Activated naive CD4-positive, alpha-beta T cell treated with anti-CD3 and anti-CD28 coated beads for 36 hours (primary cell): ENCODE measurements around the gene SPATA6L. TPM values are rescaled to one million over a fixed set of nuclear protein-coding genes. Genes with fewer than 3 reads are reported as not detected.

Experiments used
- CTCF ChIA-PET: fragments of 350-600 bp; sonication (Branson Sonifier 250); formaldehyde crosslinking; loops from one replicate; lab custom pipeline; 2021; ENCODE audit warnings: antibody characterized with exemption; lab: Charles Lee
- DNase-seq: peaks from one replicate; pipeline ENCODE4 v3.0.0-alpha.2; 2020
- H3K27ac Mint-ChIP-seq: one replicate; pipeline ENCODE4 v1.8.0; 2021; ENCODE audit warnings: mild to moderate bottlenecking, mixed read lengths
- H3K27me3 Mint-ChIP-seq: one replicate; pipeline ENCODE4 v1.8.0; 2021; ENCODE audit warnings: low read depth, mixed read lengths
- H3K36me3 Mint-ChIP-seq: one replicate; pipeline ENCODE4 v1.8.0; 2021; ENCODE audit warnings: low read depth, mixed read lengths
- H3K4me1 Mint-ChIP-seq: one replicate; pipeline ENCODE4 v1.8.0; 2021; ENCODE audit warnings: low read depth, mixed read lengths
- H3K4me3 Mint-ChIP-seq: one replicate; pipeline ENCODE4 v1.8.0; 2021; ENCODE audit warnings: mild to moderate bottlenecking, moderate library complexity, mixed read lengths
- H3K9me3 Mint-ChIP-seq: one replicate; pipeline ENCODE4 v1.8.0; 2021; ENCODE audit warnings: mixed read lengths
- intact Hi-C: fragments of 100-400 bp; cut with micrococcal nuclease; formaldehyde crosslinking; loops from one replicate; pipeline ENCODE4 v1.15.1; 2023
- total RNA-seq, 2 experiments: library from RNA; stranded (reverse); gene quantifications; one replicate each; pipeline ENCODE4 v1.2.3, GENCODE V29; 2021

The SPATA6L gene
- total RNA-seq, 2 experiments from 2014 or later: 0.91 to 1.4 TPM

- no peaks in the 10 kb centered on the region for H3K27me3 Mint-ChIP-seq
- CTCF ChIA-PET: no interaction called here
- intact Hi-C loops: no loop called here
- H3K36me3 Mint-ChIP-seq: no peaks in the 10 kb centered on the region
- H3K4me3 Mint-ChIP-seq: no peak overlapping the region
- H3K4me1 Mint-ChIP-seq: peaks cover 30% of the 10 kb centered on the region
- no peaks in the 10 kb centered on the region for H3K9me3 Mint-ChIP-seq
- no peak overlapping the region for H3K27ac Mint-ChIP-seq
- no peak for DNase-seq
These were observed 71.7 kb downstream of the SPATA6L start for GRCh38 chr9:4594545-4594944.

- CTCF ChIA-PET: interaction anchor here (1.2 to 1.7 kb wide), 2 partner anchors 12 to 166 kb away, joined by 3 to 6 read pairs; no protein-coding TSS in a partner anchor
- no peak for DNase-seq
- no peak overlapping the region for H3K27ac Mint-ChIP-seq
- peaks cover 28% of the 10 kb centered on the region for H3K4me1 Mint-ChIP-seq
- intact Hi-C loops: no loop called here
- no peak overlapping the region for H3K4me3 Mint-ChIP-seq
- no peaks in the 10 kb centered on the region for H3K36me3 Mint-ChIP-seq
- H3K9me3 Mint-ChIP-seq: no peaks in the 10 kb centered on the region
- no peaks in the 10 kb centered on the region for H3K27me3 Mint-ChIP-seq
These were observed 73.4 kb downstream of the SPATA6L start for GRCh38 chr9:4592886-4593285.

GRCh38 chr9:4592295-4592694 lies 74.0 kb downstream of the SPATA6L start:
- CTCF ChIA-PET: interaction anchor here (1.7 kb wide), 1 partner anchor 13 kb away, joined by 6 read pairs; no protein-coding TSS in a partner anchor
- intact Hi-C loops: no loop called here
- no peak overlapping the region for H3K4me3 Mint-ChIP-seq
- no peak for DNase-seq
- H3K4me1 Mint-ChIP-seq: peaks cover 24% of the 10 kb centered on the region
- no peaks in the 10 kb centered on the region for H3K9me3 Mint-ChIP-seq
- H3K36me3 Mint-ChIP-seq: no peaks in the 10 kb centered on the region
- H3K27me3 Mint-ChIP-seq: no peaks in the 10 kb centered on the region
- H3K27ac Mint-ChIP-seq: no peak overlapping the region

- no peak overlapping the region for H3K27ac Mint-ChIP-seq
- no peak overlapping the region for H3K4me3 Mint-ChIP-seq
- no peaks in the 10 kb centered on the region for H3K36me3 Mint-ChIP-seq
- H3K4me1 Mint-ChIP-seq: peaks cover 14% of the 10 kb centered on the region
- no peaks in the 10 kb centered on the region for H3K27me3 Mint-ChIP-seq
- no peak for DNase-seq
- intact Hi-C loops: no loop called here
- no peaks in the 10 kb centered on the region for H3K9me3 Mint-ChIP-seq
- CTCF ChIA-PET: interaction anchor here (0.9 to 1.0 kb wide), 2 partner anchors 14 to 49 kb away, joined by 3 read pairs; no protein-coding TSS in a partner anchor
These were observed 75.2 kb downstream of the SPATA6L start for GRCh38 chr9:4591123-4591500.

GRCh38 chr9:4590430-4591122 lies 75.7 kb downstream of the SPATA6L start:
- intact Hi-C loops: no loop called here
- H3K27me3 Mint-ChIP-seq: no peaks in the 10 kb centered on the region
- no peak overlapping the region for H3K4me3 Mint-ChIP-seq
- no peak overlapping the region for H3K27ac Mint-ChIP-seq
- CTCF ChIA-PET: interaction anchor here (0.6 to 1.0 kb wide), 2 partner anchors 10 to 50 kb away, joined by 3 read pairs; no protein-coding TSS in a partner anchor
- peaks cover 10% of the 10 kb centered on the region for H3K4me1 Mint-ChIP-seq
- no peaks in the 10 kb centered on the region for H3K36me3 Mint-ChIP-seq
- no peaks in the 10 kb centered on the region for H3K9me3 Mint-ChIP-seq
- no peak for DNase-seq

- CTCF ChIA-PET: interaction anchor here (0.6 to 1.3 kb wide), 2 partner anchors 16 to 102 kb away, joined by 3 to 4 read pairs; no protein-coding TSS in a partner anchor
- no peak overlapping the region for H3K4me3 Mint-ChIP-seq
- intact Hi-C loops: no loop called here
- no peak for DNase-seq
- no peak overlapping the region for H3K27ac Mint-ChIP-seq
- peaks cover 2% of the 10 kb centered on the region for H3K4me1 Mint-ChIP-seq
- H3K27me3 Mint-ChIP-seq: no peaks in the 10 kb centered on the region
- no peaks in the 10 kb centered on the region for H3K9me3 Mint-ChIP-seq
- H3K36me3 Mint-ChIP-seq: no peaks in the 10 kb centered on the region
These were observed 77.6 kb downstream of the SPATA6L start for GRCh38 chr9:4588721-4589120.

GRCh38 chr9:4585135-4585534 lies 81.1 kb downstream of the SPATA6L start:
- intact Hi-C loops: no loop called here
- no peak overlapping the region for H3K27ac Mint-ChIP-seq
- CTCF ChIA-PET: no interaction called here

GRCh38 chr9:4584636-4585035 lies 81.6 kb downstream of the SPATA6L start:
- CTCF ChIA-PET: no interaction called here
- DNase-seq: no peak
- no peak overlapping the region for H3K4me3 Mint-ChIP-seq
- peaks cover 2% of the 10 kb centered on the region for H3K4me1 Mint-ChIP-seq
- H3K27me3 Mint-ChIP-seq: no peaks in the 10 kb centered on the region
- H3K36me3 Mint-ChIP-seq: no peaks in the 10 kb centered on the region
- H3K9me3 Mint-ChIP-seq: no peaks in the 10 kb centered on the region
- intact Hi-C loops: no loop called here
- H3K27ac Mint-ChIP-seq: no peak overlapping the region

More at GRCh38 chr9:4585135-4585534, 81.1 kb downstream of the SPATA6L start:
- Mint-ChIP-seq H3K4me1 (peaks cover 2% of the 10 kb centered on the region), H3K9me3 (no peaks in the 10 kb centered on the region), H3K4me3 (no peak overlapping the region), H3K27me3 (no peaks in the 10 kb centered on the region), H3K36me3 (no peaks in the 10 kb centered on the region)
- no peak for DNase-seq

GRCh38 chr9:4583001-4583400 lies 83.3 kb downstream of the SPATA6L start:
- Mint-ChIP-seq H3K36me3 (no peaks in the 10 kb centered on the region), H3K9me3 (no peaks in the 10 kb centered on the region), H3K4me1 (no peaks in the 10 kb centered on the region), H3K4me3 (no peak overlapping the region), H3K27me3 (no peaks in the 10 kb centered on the region), H3K27ac (no peak overlapping the region)
- DNase-seq: no peak
- intact Hi-C loops: no loop called here
- CTCF ChIA-PET: no interaction called here

GRCh38 chr9:4581861-4582565 lies 84.3 kb downstream of the SPATA6L start:
- Mint-ChIP-seq H3K4me3 (no peak overlapping the region), H3K4me1 (no peaks in the 10 kb centered on the region), H3K27ac (no peak overlapping the region), H3K27me3 (no peaks in the 10 kb centered on the region), H3K36me3 (no peaks in the 10 kb centered on the region), H3K9me3 (no peaks in the 10 kb centered on the region)
- intact Hi-C loops: no loop called here
- no peak for DNase-seq
- CTCF ChIA-PET: interaction anchor here (0.6 kb wide), 1 partner anchor 281 kb away, joined by 3 read pairs; no protein-coding TSS in a partner anchor

GRCh38 chr9:4581035-4581760 lies 85.1 kb downstream of the SPATA6L start:
- Mint-ChIP-seq H3K9me3 (no peaks in the 10 kb centered on the region), H3K36me3 (no peaks in the 10 kb centered on the region), H3K27ac (no peak overlapping the region), H3K4me3 (no peak overlapping the region), H3K4me1 (no peaks in the 10 kb centered on the region), H3K27me3 (no peaks in the 10 kb centered on the region)
- DNase-seq: no peak
- intact Hi-C loops: no loop called here
- CTCF ChIA-PET: interaction anchor here (0.6 kb wide), 2 partner anchors 194 to 282 kb away, joined by 3 read pairs; no protein-coding TSS in a partner anchor

GRCh38 chr9:4579001-4579400 lies 87.3 kb downstream of the SPATA6L start:
- DNase-seq: no peak
- Mint-ChIP-seq H3K36me3 (no peaks in the 10 kb centered on the region), H3K4me1 (no peaks in the 10 kb centered on the region), H3K27me3 (no peaks in the 10 kb centered on the region), H3K27ac (no peak overlapping the region), H3K4me3 (no peak overlapping the region), H3K9me3 (no peaks in the 10 kb centered on the region)
- CTCF ChIA-PET: no interaction called here
- intact Hi-C loops: no loop called here
